ENCODE data around the gene DOCK11. TPM values are rescaled to one million over a fixed set of nuclear protein-coding genes. Genes with fewer than 3 reads are reported as not detected.

The DOCK11 gene
- total RNA-seq, 1 donor from 2014 or later: 22.4 TPM

- H3K9ac ChIP-seq (ENCODE audit: low read depth in 1 of 3, low read length in 3 of 3): no peak overlapping the region
- peaks cover 0 to 6% (median 0%) of the 10 kb centered on the region in 3 donors for H3K4me1 ChIP-seq (ENCODE audit: control insufficient read depth in 3 of 3, insufficient read depth in 3 of 3, low read length in 3 of 3)
- peaks cover 0 to 10% (median 8%) of the 10 kb centered on the region in 3 donors for H3K27me3 ChIP-seq (ENCODE audit: control insufficient read depth in 3 of 3, insufficient read depth in 3 of 3, low read length in 3 of 3)
- no peaks in the 10 kb centered on the region for H3K9me3 ChIP-seq (ENCODE audit: control insufficient read depth in 3 of 3, low read length in 3 of 3)
- H3K36me3 ChIP-seq (ENCODE audit: control insufficient read depth in 3 of 3, insufficient read depth in 3 of 3, low read length in 3 of 3): no peaks in the 10 kb centered on the region
- H3K27ac ChIP-seq (ENCODE audit: low read depth, low read length): no peak overlapping the region
- H3K4me3 ChIP-seq (ENCODE audit: low read length in 3 of 3): no peak overlapping the region
Observed at GRCh38 chrX:118498755-118499154, 3.1 kb downstream of the DOCK11 start.

GRCh38 chrX:118499295-118499694 lies 3.7 kb downstream of the DOCK11 start:
- Histone ChIP-seq H3K4me3 (ENCODE audit: low read length in 3 of 3) (no peak overlapping the region), H3K36me3 (ENCODE audit: control insufficient read depth in 3 of 3, insufficient read depth in 3 of 3, low read length in 3 of 3) (no peaks in the 10 kb centered on the region), H3K9me3 (ENCODE audit: control insufficient read depth in 3 of 3, low read length in 3 of 3) (no peaks in the 10 kb centered on the region), H3K27ac (ENCODE audit: low read depth, low read length) (no peak overlapping the region), H3K9ac (ENCODE audit: low read depth in 1 of 3, low read length in 3 of 3) (no peak overlapping the region), H3K4me1 (ENCODE audit: control insufficient read depth in 3 of 3, insufficient read depth in 3 of 3, low read length in 3 of 3) (peaks cover 0 to 6% (median 0%) of the 10 kb centered on the region in 3 donors), H3K27me3 (ENCODE audit: control insufficient read depth in 3 of 3, insufficient read depth in 3 of 3, low read length in 3 of 3) (peaks cover 0 to 8% (median 8%) of the 10 kb centered on the region in 3 donors)

GRCh38 chrX:118502161-118502789 lies 6.7 kb downstream of the DOCK11 start:
- no peaks in the 10 kb centered on the region for H3K9me3 ChIP-seq (ENCODE audit: control insufficient read depth in 3 of 3, low read length in 3 of 3)
- H3K4me3 ChIP-seq (ENCODE audit: low read length in 3 of 3): no peak overlapping the region
- H3K9ac ChIP-seq (ENCODE audit: low read depth in 1 of 3, low read length in 3 of 3): no peak overlapping the region
- no peaks in the 10 kb centered on the region for H3K36me3 ChIP-seq (ENCODE audit: control insufficient read depth in 3 of 3, insufficient read depth in 3 of 3, low read length in 3 of 3)
- no peaks in the 10 kb centered on the region for H3K4me1 ChIP-seq (ENCODE audit: control insufficient read depth in 3 of 3, insufficient read depth in 3 of 3, low read length in 3 of 3)
- no peak overlapping the region for H3K27ac ChIP-seq (ENCODE audit: low read depth, low read length)
- H3K27me3 ChIP-seq (ENCODE audit: control insufficient read depth in 3 of 3, insufficient read depth in 3 of 3, low read length in 3 of 3): peaks cover 0 to 4% (median 0%) of the 10 kb centered on the region in 3 donors

- H3K27ac ChIP-seq (ENCODE audit: low read depth, low read length): no peak overlapping the region
Observed at GRCh38 chrX:118503260-118504041, 7.8 kb downstream of the DOCK11 start.

GRCh38 chrX:118504581-118504980 lies 9.0 kb downstream of the DOCK11 start:
- no peak overlapping the region for H3K4me3 ChIP-seq (ENCODE audit: low read length in 3 of 3)
- no peaks in the 10 kb centered on the region for H3K36me3 ChIP-seq (ENCODE audit: control insufficient read depth in 3 of 3, insufficient read depth in 3 of 3, low read length in 3 of 3)
- no peak overlapping the region for H3K27ac ChIP-seq (ENCODE audit: low read depth, low read length)
- no peak overlapping the region for H3K9ac ChIP-seq (ENCODE audit: low read depth in 1 of 3, low read length in 3 of 3)
- peaks cover 0 to 4% (median 0%) of the 10 kb centered on the region in 3 donors for H3K27me3 ChIP-seq (ENCODE audit: control insufficient read depth in 3 of 3, insufficient read depth in 3 of 3, low read length in 3 of 3)
- no peaks in the 10 kb centered on the region for H3K4me1 ChIP-seq (ENCODE audit: control insufficient read depth in 3 of 3, insufficient read depth in 3 of 3, low read length in 3 of 3)
- no peaks in the 10 kb centered on the region for H3K9me3 ChIP-seq (ENCODE audit: control insufficient read depth in 3 of 3, low read length in 3 of 3)

More at GRCh38 chrX:118503260-118504041, 7.8 kb downstream of the DOCK11 start:
- Histone ChIP-seq H3K4me3 (ENCODE audit: low read length in 3 of 3) (no peak overlapping the region), H3K27me3 (ENCODE audit: control insufficient read depth in 3 of 3, insufficient read depth in 3 of 3, low read length in 3 of 3) (peaks cover 0 to 4% (median 0%) of the 10 kb centered on the region in 3 donors), H3K36me3 (ENCODE audit: control insufficient read depth in 3 of 3, insufficient read depth in 3 of 3, low read length in 3 of 3) (no peaks in the 10 kb centered on the region), H3K4me1 (ENCODE audit: control insufficient read depth in 3 of 3, insufficient read depth in 3 of 3, low read length in 3 of 3) (no peaks in the 10 kb centered on the region), H3K9ac (ENCODE audit: low read depth in 1 of 3, low read length in 3 of 3) (no peak overlapping the region), H3K9me3 (ENCODE audit: control insufficient read depth in 3 of 3, low read length in 3 of 3) (no peaks in the 10 kb centered on the region)

- Histone ChIP-seq H3K4me3 (ENCODE audit: low read length in 3 of 3) (no peak overlapping the region), H3K4me1 (ENCODE audit: control insufficient read depth in 3 of 3, insufficient read depth in 3 of 3, low read length in 3 of 3) (no peaks in the 10 kb centered on the region), H3K36me3 (ENCODE audit: control insufficient read depth in 3 of 3, insufficient read depth in 3 of 3, low read length in 3 of 3) (no peaks in the 10 kb centered on the region), H3K27me3 (ENCODE audit: control insufficient read depth in 3 of 3, insufficient read depth in 3 of 3, low read length in 3 of 3) (peaks cover 0 to 4% (median 0%) of the 10 kb centered on the region in 3 donors), H3K27ac (ENCODE audit: low read depth, low read length) (no peak overlapping the region), H3K9ac (ENCODE audit: low read depth in 1 of 3, low read length in 3 of 3) (no peak overlapping the region), H3K9me3 (ENCODE audit: control insufficient read depth in 3 of 3, low read length in 3 of 3) (no peaks in the 10 kb centered on the region)
Observed at GRCh38 chrX:118506805-118507480, 11.3 kb downstream of the DOCK11 start.

GRCh38 chrX:118507766-118508165 lies 12.2 kb downstream of the DOCK11 start:
- Histone ChIP-seq H3K9me3 (ENCODE audit: control insufficient read depth in 3 of 3, low read length in 3 of 3) (no peaks in the 10 kb centered on the region), H3K4me1 (ENCODE audit: control insufficient read depth in 3 of 3, insufficient read depth in 3 of 3, low read length in 3 of 3) (no peaks in the 10 kb centered on the region), H3K27ac (ENCODE audit: low read depth, low read length) (no peak overlapping the region)

GRCh38 chrX:118508221-118508620 lies 12.6 kb downstream of the DOCK11 start:
- H3K27ac ChIP-seq (ENCODE audit: low read depth, low read length): no peak overlapping the region
- H3K9ac ChIP-seq (ENCODE audit: low read depth in 1 of 3, low read length in 3 of 3): no peak overlapping the region
- H3K27me3 ChIP-seq (ENCODE audit: control insufficient read depth in 3 of 3, insufficient read depth in 3 of 3, low read length in 3 of 3): peaks cover 0 to 4% (median 0%) of the 10 kb centered on the region in 3 donors
- no peaks in the 10 kb centered on the region for H3K36me3 ChIP-seq (ENCODE audit: control insufficient read depth in 3 of 3, insufficient read depth in 3 of 3, low read length in 3 of 3)
- H3K4me1 ChIP-seq (ENCODE audit: control insufficient read depth in 3 of 3, insufficient read depth in 3 of 3, low read length in 3 of 3): no peaks in the 10 kb centered on the region
- H3K9me3 ChIP-seq (ENCODE audit: control insufficient read depth in 3 of 3, low read length in 3 of 3): no peaks in the 10 kb centered on the region
- H3K4me3 ChIP-seq (ENCODE audit: low read length in 3 of 3): no peak overlapping the region

More at GRCh38 chrX:118507766-118508165, 12.2 kb downstream of the DOCK11 start:
- Histone ChIP-seq H3K4me3 (ENCODE audit: low read length in 3 of 3) (no peak overlapping the region), H3K9ac (ENCODE audit: low read depth in 1 of 3, low read length in 3 of 3) (no peak overlapping the region), H3K27me3 (ENCODE audit: control insufficient read depth in 3 of 3, insufficient read depth in 3 of 3, low read length in 3 of 3) (peaks cover 0 to 4% (median 0%) of the 10 kb centered on the region in 3 donors), H3K36me3 (ENCODE audit: control insufficient read depth in 3 of 3, insufficient read depth in 3 of 3, low read length in 3 of 3) (no peaks in the 10 kb centered on the region)

GRCh38 chrX:118508635-118509034 lies 13.0 kb downstream of the DOCK11 start:
- Histone ChIP-seq H3K36me3 (ENCODE audit: control insufficient read depth in 3 of 3, insufficient read depth in 3 of 3, low read length in 3 of 3) (no peaks in the 10 kb centered on the region), H3K4me1 (ENCODE audit: control insufficient read depth in 3 of 3, insufficient read depth in 3 of 3, low read length in 3 of 3) (no peaks in the 10 kb centered on the region), H3K9me3 (ENCODE audit: control insufficient read depth in 3 of 3, low read length in 3 of 3) (no peaks in the 10 kb centered on the region), H3K4me3 (ENCODE audit: low read length in 3 of 3) (no peak overlapping the region), H3K27ac (ENCODE audit: low read depth, low read length) (no peak overlapping the region), H3K27me3 (ENCODE audit: control insufficient read depth in 3 of 3, insufficient read depth in 3 of 3, low read length in 3 of 3) (peaks cover 0 to 4% (median 0%) of the 10 kb centered on the region in 3 donors), H3K9ac (ENCODE audit: low read depth in 1 of 3, low read length in 3 of 3) (no peak overlapping the region)
